HG03378 (cell line): ENCODE measurements around the gene RAB33B.
"Not testable (repeated sequence)": the region's sequence is repeated elsewhere in the genome, so short reads cannot be mapped to it uniquely, and the experiment has no call there.

Experiments
- ATAC-seq: cut with Tn5 transposase; IDR thresholded peaks from one replicate; pipeline ENCODE4 v1.9.1; 2021; ENCODE audit warnings: mild to moderate bottlenecking, moderate library complexity; ENCODE audit not compliant: unreplicated experiment

Gene RAB33B

DNA sequence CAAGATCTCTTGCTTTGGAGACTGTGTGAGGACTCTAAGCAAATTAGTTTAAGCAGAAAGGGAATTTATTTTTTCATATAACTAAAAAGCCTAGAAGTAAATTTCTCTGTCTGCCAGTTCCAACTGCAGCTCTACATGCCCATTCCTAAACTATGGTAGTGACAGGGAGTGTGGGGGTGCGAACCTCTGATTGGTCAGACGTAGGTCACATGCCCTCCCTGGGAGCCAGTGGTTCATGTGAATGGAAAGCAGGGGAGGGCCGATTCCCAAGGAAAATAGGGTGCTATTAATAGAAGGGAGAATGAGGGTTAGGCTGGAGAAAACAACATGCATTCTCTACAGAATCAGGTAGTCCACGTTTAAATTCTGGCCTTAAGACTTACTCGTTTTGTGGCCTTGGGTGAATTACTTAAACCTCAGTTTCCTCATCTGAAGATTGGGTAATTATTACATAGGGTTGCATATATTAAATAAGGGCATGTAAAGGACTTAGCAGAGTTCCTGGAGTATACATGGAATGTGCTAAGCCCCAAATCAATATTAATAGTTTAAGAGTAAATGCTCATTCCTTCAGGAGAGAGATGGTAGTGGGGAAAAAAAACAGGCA is 7.2 kb downstream of the RAB33B start:
- no peak for ATAC-seq

DNA sequence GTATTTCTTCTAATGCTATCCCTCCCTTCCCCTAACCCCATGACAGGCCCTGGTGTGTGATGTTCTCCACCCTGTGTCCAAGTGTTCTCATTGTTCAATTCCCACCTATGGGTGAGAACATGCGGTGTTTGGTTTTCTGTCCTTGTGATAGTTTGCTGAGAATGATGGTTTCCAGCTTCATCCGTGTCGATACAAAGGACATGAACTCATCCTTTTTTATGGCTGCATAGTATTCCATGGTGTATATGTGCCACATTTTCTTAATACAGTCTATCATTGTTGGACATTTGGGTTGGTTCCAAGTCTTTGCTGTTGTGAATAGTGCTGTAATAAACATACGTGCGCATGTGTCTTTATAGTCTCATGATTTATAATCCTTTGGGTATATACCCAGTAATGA is 10.6 kb downstream of the RAB33B start:
- not testable (repeated sequence) for ATAC-seq

DNA sequence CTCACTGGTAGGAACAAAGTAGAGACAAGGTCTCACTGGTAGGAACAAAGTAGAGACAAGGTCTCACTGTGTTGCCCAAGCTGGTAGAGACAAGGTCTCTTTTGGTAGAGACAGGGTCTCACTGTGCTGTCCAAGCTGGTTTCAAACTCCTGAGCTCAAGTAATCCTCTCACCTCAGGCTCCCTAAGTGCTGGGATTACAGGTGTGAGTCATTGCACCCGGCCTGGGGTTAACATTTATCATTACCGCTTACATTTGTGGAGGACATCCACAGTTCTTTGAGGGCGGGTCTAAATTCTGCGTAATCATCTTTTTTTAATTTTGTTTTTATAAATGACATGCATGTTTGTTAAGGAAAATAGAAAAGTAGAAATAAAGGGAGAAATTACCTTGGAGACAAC is 12.0 kb downstream of the RAB33B start:
- no peak for ATAC-seq

DNA sequence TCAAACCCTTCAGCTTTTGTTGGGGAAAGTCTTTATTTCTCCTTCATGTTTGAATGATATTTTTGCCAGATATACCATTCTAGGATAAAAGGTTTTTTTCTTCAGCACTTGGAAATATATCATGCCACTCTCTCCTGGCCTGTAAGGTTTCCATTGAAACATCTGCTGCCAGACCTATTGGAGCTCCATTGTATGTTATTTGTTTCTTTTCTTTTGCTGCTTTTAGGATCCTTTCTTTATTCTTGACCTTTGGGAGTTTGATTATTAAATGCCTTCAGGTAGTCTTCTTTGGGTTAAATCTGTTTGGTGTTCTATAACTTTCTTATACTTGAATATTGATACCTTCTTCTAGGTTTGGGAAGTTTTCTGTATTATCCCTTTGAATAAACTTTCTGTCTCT is 14.8 kb downstream of the RAB33B start:
- ATAC-seq: not testable (repeated sequence)

DNA sequence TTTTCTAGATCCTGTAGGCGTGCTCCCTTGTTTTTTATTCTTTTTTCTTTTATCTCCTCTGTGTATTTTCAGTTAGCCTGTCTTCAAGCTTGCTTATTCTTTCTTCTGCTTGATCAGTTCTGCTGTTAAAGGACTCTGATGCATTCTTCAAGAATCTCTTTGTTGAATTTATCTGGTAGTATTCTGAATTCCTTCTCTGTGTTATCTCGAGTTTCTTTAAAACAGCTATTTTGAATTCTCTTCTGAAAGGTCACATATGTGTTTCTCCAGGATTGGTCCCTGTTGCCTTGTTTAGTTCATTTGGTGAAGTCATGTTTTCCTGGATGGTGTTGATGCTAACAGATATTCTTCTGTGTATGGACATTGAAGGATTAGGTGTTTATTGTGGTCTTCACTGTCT is 15.3 kb downstream of the RAB33B start:
- ATAC-seq: no peak

DNA sequence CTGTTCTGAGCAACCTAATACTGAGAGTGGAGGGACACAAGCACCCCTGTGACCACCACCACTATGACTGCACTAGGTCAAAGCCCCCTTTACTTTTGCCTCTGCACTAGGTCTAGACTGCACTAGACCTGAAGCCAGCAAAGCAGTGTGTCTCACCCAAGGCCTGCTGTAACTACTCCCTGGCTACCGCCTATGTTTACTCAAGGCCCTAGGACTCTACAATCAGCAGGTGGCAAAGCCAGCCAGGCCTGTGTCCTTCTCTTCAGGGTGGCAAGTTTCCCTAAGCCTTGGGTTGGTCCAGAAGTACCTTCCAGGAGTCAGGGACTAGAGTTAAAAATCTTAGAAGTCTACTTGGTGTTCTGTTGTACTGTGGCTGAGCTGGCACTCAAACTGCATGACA is 15.9 kb downstream of the RAB33B start:
- no peak for ATAC-seq

DNA sequence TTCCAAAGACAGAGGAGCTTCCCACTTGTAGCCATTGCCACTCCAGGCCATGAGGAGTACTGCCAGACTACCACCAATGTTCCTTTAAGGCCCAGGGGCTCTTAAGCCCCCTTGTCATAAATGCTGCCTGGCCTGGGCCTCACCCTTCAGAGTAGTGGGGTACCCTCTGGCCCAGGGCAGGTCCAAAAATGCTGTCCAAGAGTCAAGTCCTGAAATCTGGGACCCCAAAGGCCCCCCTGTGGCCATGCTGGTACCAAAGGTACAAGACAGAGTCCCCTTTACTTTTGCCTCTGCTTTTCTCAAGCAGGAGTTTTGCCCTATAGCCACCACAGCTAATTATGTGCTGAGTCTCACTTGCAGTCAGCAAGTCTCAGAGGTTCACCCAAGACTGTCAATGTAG is 16.4 kb downstream of the RAB33B start:
- ATAC-seq: no peak

DNA sequence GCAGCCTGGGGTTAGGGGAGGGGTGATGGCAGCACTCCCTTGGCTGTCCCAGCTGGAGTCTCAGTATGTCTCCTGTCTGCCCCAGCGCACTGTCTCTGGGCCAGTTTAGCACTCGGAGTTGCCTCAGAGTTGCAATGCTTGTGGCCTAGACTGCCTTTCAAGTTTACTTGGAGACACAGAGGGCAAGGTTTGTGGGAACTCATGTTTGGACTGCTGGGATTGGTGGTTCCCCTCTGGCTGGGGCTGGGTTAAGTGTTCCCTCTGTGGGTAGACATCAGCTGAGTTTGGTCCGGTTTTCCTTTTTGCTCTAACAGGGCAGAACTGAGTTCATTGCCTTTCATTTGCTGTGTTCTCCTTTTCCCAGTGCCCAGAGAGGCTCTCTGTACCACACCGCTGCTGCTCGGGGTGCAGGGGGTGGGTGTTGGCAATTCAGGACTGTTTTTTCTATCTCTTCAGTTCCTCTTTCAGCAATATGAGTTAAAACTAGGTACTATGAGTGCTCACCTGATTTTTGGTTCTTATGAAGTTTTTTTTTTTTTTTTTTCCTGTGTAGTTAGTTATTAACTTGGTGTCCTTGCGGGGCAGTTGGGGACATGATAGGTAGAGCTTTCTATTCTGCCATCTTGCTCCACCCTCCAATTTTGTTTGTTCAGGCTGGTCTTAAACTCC is 17.2 kb downstream of the RAB33B start:
- ATAC-seq: no peak

DNA sequence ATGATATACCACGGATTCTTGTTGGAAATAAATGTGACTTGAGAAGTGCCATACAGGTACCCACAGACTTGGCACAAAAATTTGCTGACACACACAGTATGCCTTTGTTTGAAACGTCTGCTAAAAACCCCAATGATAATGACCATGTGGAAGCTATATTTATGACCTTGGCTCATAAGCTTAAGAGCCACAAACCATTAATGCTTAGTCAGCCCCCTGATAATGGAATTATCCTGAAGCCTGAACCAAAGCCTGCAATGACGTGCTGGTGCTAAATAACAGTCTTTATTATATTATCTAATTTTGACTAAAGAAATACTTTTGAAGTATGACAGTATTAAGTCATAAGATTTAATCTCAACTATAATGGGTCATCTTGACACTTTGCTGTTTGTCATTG is 18.9 kb downstream of the RAB33B start:
- no peak for ATAC-seq

DNA sequence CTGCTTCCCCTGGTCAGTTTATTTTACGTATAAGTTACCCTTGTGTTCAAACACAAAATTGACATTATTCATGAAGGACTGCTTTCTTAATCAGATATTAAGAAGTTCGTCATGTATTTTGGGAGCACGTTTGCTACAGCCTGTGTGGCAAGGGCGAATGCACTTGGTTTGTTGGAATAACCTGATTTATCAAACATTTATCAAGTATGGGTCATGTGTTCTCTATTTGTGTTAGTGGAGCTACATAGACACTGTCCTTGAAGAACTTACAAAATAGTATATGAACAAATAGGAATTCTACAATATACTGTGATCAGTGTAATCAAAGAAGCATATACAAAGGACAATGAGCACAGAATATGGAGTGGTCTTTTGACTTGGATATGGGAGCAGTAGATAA is 22.4 kb downstream of the RAB33B start:
- ATAC-seq: no peak

DNA sequence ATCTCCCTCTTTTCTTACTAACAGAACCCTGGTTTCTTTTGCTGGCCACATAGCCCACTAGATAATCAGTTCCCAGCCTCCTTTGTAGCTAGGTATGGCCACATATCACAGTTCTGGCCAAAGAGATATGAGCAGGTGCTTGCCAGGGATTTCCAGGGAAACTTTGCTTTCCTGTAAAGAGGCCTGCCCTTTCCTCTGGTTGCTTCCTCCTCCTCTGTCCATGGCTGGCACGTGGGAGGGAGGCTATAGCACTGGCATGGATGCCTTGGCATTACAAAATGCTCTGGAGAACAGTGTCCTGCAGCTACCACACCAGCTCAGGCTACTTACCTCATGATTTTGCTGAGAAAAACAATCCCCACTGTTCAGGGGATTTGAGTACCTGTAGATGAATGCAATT is 27.5 kb downstream of the RAB33B start:
- no peak for ATAC-seq

DNA sequence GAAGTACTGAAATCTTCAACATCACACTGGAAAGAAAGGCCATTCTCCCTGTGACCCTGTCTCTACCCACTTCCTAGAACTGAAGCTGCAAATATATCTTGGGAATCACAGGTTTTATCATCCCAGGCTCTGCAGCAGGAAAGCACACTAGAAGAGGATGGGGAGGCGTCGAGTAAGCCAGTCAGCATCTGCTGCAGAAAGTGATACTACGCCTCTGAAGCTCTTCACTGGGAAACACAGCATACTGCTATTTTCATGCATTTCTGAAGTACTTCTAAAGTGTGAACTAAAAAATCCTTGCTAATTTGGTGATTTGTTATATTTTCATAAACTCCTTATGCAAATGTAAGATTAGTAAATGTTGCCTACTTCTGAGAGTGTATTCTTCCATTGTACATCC is 29.1 kb downstream of the RAB33B start:
- ATAC-seq: no peak

DNA sequence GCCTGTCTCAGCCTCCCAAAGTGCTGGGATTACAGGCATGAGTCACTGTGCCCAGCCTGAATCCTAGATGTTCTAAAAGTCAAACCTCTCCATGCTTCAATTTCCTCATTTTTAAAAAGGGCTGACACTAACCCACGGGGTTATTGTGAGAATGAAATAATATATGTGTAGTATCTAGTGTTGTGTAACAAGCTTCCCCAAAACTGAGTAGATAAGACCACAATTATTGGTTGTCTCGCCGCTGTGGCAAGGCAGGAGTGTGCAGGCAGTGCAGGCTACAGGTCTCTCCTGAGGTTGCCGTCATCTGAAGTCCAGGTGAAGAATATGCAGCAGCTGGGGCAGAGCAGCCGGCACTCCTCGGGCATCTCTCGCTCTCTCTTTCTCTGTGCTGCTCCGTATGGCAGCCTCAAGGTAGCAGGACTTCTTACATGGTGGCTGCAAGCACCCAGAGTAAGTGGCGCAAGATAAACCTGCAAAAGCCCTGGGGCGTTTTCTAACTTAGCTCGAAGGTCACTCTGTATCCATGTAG is 30.9 kb downstream of the RAB33B start:
- ATAC-seq: no peak

DNA sequence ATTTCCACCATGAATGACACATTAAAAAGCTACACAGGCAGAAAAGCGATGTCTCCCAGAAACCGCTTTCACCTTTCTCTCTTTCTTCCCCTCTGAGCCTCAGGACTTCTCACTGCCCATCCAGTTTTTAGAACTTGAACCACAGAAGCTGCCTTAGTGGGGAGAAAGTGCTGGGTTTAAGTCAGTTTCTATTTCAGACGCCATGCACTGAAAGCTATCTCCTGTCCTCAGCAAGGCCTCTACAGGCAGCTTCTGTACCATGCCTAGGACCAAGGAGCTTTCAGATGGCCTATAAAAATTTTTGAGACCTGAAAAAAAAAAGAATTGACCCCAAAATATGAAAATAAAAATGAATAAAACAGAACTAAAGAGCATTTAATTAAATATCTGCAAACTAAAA is 34.5 kb downstream of the RAB33B start:
- no peak for ATAC-seq

DNA sequence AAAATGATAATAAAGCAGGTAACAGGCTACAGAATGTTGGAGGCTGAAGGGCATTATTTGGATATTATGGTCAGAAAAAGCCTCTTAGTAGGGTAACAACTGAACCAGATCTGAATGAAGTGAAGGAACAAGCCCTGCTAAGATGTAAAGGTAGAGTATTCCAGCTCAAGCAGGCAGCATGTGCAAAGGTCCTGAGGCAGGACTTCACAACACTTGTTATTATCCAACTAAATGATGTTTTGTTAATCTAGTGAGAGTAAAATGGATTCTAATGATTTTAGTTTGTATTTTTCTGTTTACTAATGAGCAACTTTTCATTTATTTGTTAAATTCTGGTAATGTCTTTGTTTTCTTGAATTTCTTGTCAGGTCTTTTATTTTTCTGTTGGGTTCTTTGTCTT is 35.7 kb downstream of the RAB33B start:
- no peak for ATAC-seq

DNA sequence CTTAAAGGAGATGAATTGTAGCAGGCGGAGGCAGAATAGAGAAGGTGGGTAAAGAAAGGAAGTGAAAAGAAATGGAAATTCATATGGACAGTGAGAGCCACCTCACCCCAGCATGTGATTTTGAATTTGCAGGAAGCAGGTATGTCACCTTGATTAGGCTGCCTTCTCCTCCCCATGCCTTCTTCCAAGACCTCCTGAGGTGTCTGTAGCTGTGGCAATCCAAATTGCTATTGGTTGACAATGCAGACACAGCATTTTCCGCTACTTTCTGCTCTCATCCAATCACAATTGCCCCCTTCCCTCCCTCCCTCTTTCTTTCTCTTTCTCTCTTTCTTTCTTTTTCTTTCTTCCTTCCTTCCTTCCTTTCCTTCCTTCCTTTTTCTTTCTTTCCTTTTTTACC is 38.5 kb downstream of the RAB33B start:
- no peak for ATAC-seq

DNA sequence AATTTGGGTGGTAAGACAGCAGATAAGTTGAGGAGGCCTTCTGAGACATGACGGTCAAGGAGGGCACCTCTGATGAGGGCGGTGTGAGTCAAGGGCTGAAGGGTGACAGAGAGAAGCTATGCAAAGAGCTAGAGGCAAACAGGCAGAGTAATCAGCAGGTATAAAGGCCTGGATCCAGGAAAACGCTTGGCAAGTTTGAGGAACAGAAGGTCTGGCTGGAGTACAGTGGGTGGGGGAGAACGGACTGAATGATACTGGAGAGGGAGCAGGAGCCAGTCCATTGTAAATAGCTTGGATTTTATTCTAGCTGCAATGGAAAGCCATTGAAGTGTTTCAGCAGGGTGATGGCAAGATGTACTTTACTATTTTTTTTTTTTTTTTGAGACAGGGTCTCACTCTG is 39.3 kb downstream of the RAB33B start:
- no peak for ATAC-seq

DNA sequence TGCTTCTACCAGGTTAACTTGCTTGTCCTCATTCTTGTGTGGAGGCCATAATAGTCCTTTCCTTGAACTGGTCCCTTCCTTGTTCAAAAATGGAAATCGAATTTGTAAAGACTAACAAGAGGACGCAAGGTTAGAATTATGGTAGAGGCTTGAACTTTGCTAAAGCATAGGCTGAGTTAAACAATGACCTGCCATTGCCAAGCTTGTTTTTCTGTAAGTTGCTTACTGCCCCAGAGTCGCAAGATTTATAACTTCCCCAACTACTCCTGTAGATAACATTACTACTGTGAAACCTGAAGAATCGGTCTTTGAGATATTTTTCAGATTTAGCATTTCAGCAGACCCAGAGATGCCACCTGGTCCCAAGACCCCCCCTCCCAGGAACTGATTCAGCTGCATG is 45.3 kb downstream of the RAB33B start:
- ATAC-seq: no peak

DNA sequence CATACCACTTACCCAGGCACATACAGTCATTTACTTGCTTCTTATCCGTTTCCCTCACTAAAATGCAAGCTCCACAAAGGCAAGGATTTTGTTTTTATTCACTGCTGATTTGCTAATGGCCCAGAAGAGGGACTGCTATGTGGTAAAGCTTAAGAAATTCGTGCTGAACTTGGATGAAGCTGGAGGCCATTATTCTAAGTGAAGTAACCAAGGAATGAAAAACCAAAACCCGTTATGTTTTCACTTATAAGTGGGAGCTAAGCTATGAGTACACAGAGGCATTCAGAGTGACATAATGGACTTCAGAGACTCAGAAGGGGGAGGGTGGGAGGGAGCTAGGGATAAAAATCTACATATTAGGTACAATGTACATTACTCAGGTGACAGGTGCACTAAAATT is 47.2 kb downstream of the RAB33B start:
- no peak for ATAC-seq

DNA sequence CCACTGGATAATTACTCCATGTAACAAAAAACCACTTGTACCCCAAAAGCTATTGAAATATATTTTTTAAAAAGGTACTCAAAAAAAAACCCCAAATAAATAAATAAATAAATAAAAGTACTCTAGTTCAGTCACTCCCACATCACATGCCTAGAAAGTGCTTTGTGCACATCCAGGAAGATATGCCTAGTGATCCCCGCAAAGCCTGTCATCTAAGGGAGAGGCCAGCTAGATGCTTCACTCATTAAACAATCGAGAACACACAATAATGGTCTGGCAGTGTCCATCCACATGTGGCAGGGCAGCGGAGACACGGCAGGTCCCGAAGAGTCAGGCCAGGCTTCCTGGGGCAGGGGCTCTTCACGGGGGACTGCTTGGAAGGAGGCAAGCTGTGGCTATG is 47.6 kb downstream of the RAB33B start:
- ATAC-seq: no peak

DNA sequence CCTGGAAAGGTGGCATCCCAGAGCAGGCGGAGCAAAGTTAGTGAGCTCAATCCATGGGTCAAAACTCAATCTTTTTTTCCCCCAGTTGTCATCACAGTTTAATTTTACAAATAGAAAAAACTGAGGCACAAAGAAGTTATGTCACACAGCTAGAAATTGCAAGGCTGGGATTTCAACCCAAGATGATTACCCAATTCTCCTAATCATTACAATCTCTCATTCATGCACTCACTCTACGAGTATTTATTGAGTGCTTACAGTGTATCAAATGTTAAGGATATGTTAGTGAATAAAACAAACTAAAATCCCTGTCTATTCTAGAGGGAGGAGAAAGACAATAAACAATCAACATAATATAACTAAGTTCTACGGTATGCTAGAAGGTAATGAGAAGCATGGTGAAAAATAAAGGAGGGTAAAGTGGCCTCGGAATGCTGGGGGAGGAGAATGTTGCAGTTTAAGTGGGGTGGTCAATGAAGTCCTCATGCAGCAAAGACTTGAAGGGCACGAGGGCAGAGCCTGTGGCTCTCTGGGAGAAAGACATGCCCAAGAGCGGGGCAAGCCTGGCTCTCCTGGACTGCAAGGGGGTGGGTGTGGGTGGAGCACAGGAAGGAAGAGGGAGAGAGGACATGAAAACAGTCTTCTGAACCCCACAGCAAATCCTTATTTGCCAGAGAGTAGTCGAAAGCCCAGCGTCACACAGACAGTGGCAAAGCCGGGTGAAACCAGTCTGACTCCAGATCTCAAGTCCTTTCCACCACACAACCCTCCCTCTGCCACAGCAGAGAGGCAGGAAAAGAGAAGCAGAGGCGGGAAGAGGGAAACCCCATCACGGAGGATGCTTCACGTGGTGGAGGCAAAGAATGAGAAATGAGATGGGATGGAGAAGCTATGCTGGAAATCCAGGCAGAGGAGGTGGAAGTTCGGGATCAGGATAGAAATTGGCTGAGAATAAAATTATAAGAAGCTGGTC is 48.3 kb downstream of the RAB33B start:
- no peak for ATAC-seq
